Adrenal gland (tissue), 12 donors: ENCODE data around the gene IL1RAPL2. TPM values are rescaled to one million over a fixed set of nuclear protein-coding genes. Genes with fewer than 3 reads are reported as not detected.

ENCODE experiments used
- DNase-seq, 7 donors: peaks; one replicate each; pipeline ENCODE4 v3.0.0-alpha.2; 2019 to 2020
- H3K27ac ChIP-seq, 5 donors: fragments of 200-600 bp; sonication (generic) in 4 of 5; 1 replicate in 3 of 5; 2 replicates in 2 of 5; pipeline versions ENCODE4 v1.5.1 to v1.8.0; 2016 to 2020; ENCODE audit warnings: mild to moderate bottlenecking in 1 of 5
- H3K27me3 ChIP-seq: fragments of 200-600 bp; 2 replicates; pipeline ENCODE4 v1.8.0; 2021
- H3K36me3 ChIP-seq, 2 donors: fragments of 200-600 bp; replicated peaks in 1 of 2; 1 replicate in 1 of 2; 2 replicates in 1 of 2; pipeline versions ENCODE4 v1.5.1 to v1.8.0; 2018 to 2022
- H3K4me1 ChIP-seq, 2 donors: fragments of 200-600 bp; replicated peaks in 1 of 2; 1 replicate in 1 of 2; 2 replicates in 1 of 2; pipeline versions ENCODE4 v1.5.1 to v1.8.0; 2018 to 2021
- H3K4me3 ChIP-seq, 4 donors: fragments of 200-600 bp; sonication (generic) in 3 of 4; one replicate each; pipeline ENCODE4 v1.5.1; 2016 to 2018
- H3K9me3 ChIP-seq, 3 donors: fragments of 200-600 bp; sonication (generic) in 1 of 3; replicated peaks in 1 of 3; 1 replicate in 2 of 3; 2 replicates in 1 of 3; pipeline versions ENCODE4 v1.5.1 to v1.8.0; 2016 to 2021
- POLR2A ChIP-seq, 2 donors: fragments of 450-650 bp; IDR thresholded peaks; one replicate each; pipeline ENCODE4 v1.6.1; 2017; ENCODE audit warnings: antibody characterized with exemption in 2 of 2, mild to moderate bottlenecking in 2 of 2, moderate library complexity in 1 of 2
- WGBS, 4 donors: extraction: QIAGEN DNeasy Blood & Tissue Kit in 2 of 4; methylation state at CpG; one replicate each; pipeline versions ENCODE4 v1.1.5 to v1.1.7; 2013 to 2017; 5-methylcytosine and 5-hydroxymethylcytosine counted together
- intact Hi-C, 2 donors: fragments of 100-400 bp; cut with DNase I; formaldehyde crosslinking; loops; one replicate each; pipeline versions ENCODE4 v1.14.1 to v1.15.0; 2022 to 2023
- polyA plus RNA-seq, 3 donors: library from polyadenylated mRNA; stranded (reverse); fragments of 200-250 nt in 2 of 3; fragments of 350-450 nt in 1 of 3; fragmentation: Illumina TruSeq in 1 of 3; extraction: RNeasy Lipid Tissue Mini Kit (QIAGEN cat#74804) in 1 of 3; gene quantifications; one replicate each; pipeline ENCODE4 v1.2.3, GENCODE V29; 2013 to 2014
- total RNA-seq, 9 donors: library from RNA; depleted of rRNA in 4 of 9; stranded (reverse); fragments of >200 nt in 4 of 9; fragments of 120-200 nt in 1 of 9; fragmentation: NEBNext Ultra II Directional in 1 of 9; extraction: Animal tissue kit (Norgen Biotek cat#: 25700) in 1 of 9; gene quantifications; one replicate each; pipeline versions ENCODE4 v1.1.0 to v1.2.4, GENCODE V29; 2013 to 2023
- TF ChIP-seq, protein P1 (sequence below), 6 experiments: fragments of 450-650 bp in 4 of 6; fragments of 200-600 bp in 2 of 6; sonication (generic) in 1 of 6; IDR thresholded peaks; 1 replicate in 5 of 6; 2 replicates in 1 of 6; pipeline versions ENCODE4 v1.5.1 to v1.8.0; 2016 to 2021; ENCODE audit warnings: antibody characterized with exemption in 6 of 6, mild to moderate bottlenecking in 2 of 6, moderate library complexity in 1 of 6
- donor health status: healthy with polysubstance abuse.
- donor health status: Bipolar disorder and iron deficiency.
- donor health status: DM: yes; HTN: yes; CAD: no.
- donor health status: DM: no; HTN: no; CAD: no.
- donor health status: DM: no; HTN: no; CAD: no.
- donor health status: DM: yes; HTN: yes; CAD: no.

Gene IL1RAPL2
- total and polyA plus RNA-seq, 12 donors = 0.27 to 8.4 (median 0.64) TPM; not detected in 5

DNA sequence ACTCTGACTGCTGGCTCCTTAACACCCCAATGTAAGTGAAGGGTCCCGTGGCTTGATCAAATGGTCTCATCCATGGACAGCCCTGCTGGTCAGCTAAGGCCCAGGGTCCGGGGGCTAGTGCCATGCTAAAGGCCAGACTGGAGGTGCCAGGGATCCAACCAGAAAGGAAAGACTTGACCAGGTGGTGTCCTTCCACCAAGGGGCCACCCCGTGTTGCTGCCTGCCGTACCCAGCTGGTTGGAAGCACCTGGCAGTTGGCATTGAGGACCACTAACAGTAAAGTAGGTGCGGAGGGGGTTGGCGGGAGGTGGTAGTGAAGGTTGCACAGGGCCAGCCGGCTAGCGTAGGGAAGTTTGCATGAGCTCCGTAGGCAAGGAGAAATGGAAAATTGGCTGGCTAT, 1.7 kb upstream of the IL1RAPL2 start:
- no peaks in the 10 kb centered on the region for H3K36me3 ChIP-seq
- H3K4me3 ChIP-seq = no peak overlapping the region
- H3K4me1 ChIP-seq = no peaks in the 10 kb centered on the region
- no peak for TF ChIP-seq POLR2A (IDR thresholded peaks at IDR 0.05)
- TF ChIP-seq, protein P1, sequence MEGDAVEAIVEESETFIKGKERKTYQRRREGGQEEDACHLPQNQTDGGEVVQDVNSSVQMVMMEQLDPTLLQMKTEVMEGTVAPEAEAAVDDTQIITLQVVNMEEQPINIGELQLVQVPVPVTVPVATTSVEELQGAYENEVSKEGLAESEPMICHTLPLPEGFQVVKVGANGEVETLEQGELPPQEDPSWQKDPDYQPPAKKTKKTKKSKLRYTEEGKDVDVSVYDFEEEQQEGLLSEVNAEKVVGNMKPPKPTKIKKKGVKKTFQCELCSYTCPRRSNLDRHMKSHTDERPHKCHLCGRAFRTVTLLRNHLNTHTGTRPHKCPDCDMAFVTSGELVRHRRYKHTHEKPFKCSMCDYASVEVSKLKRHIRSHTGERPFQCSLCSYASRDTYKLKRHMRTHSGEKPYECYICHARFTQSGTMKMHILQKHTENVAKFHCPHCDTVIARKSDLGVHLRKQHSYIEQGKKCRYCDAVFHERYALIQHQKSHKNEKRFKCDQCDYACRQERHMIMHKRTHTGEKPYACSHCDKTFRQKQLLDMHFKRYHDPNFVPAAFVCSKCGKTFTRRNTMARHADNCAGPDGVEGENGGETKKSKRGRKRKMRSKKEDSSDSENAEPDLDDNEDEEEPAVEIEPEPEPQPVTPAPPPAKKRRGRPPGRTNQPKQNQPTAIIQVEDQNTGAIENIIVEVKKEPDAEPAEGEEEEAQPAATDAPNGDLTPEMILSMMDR (IDR thresholded peaks at IDR 0.05) = no peak
- 49 to 72% (median 59%) methylated on average over 7 to 9 of the region's 9 CpGs for WGBS, 4 donors
- peaks cover 54% of the 10 kb centered on the region for H3K27me3 ChIP-seq
- no peaks in the 10 kb centered on the region for H3K9me3 ChIP-seq
- intact Hi-C loops = no loop called here
- DNase-seq = no peak
- H3K27ac ChIP-seq = no peak overlapping the region

DNA sequence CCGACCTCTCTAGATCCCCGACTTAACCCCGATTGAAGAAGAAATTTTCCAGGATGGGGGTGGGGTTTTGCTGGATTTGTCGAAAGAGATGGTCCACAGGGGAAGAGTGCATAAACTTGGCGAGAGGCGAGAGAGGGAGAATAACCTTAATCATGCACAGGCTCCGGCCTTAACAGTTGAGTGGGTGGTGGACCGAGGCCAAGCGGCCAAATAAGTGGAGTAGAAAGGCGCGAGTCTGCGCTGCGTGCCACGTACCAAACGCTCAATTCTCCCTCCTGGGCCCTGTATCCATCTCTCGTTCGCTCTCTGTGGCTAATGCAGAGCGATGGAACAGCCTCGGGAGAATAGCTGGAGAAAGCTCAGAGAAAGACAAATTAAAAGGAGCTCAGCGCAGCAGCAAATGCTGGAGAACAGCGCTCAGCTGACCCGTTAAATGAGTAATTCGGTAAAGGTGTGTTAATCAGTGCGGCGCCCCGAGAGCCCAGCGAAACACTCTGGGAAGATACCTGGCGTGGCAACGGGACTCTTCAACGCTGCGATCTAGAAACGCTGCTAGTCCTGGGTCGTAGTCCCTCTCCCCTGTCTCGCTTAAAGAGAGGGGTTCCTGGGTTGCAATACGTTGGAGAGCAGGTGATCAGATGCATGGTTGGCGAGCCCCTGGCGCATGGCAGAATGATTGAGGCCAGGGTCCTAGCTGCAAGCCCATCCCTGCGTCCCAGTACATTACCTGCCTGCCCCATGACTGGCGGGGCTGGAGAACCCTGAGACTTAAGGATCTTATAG, 887 bp upstream of the IL1RAPL2 start:
- TF ChIP-seq, protein P1 (IDR thresholded peaks at IDR 0.05) = no peak
- no peak for TF ChIP-seq POLR2A (IDR thresholded peaks at IDR 0.05)
- no peaks in the 10 kb centered on the region for H3K9me3 ChIP-seq
- intact Hi-C loops = no loop called here
- H3K36me3 ChIP-seq = no peaks in the 10 kb centered on the region
- DNase-seq = no peak
- H3K4me3 ChIP-seq = no peak overlapping the region
- no peaks in the 10 kb centered on the region for H3K4me1 ChIP-seq
- WGBS, 4 donors = 7 to 47% (median 23%) methylated on average over 26 to 39 of the region's 39 CpGs
- no peak overlapping the region for H3K27ac ChIP-seq
- peaks cover 56% of the 10 kb centered on the region for H3K27me3 ChIP-seq

DNA sequence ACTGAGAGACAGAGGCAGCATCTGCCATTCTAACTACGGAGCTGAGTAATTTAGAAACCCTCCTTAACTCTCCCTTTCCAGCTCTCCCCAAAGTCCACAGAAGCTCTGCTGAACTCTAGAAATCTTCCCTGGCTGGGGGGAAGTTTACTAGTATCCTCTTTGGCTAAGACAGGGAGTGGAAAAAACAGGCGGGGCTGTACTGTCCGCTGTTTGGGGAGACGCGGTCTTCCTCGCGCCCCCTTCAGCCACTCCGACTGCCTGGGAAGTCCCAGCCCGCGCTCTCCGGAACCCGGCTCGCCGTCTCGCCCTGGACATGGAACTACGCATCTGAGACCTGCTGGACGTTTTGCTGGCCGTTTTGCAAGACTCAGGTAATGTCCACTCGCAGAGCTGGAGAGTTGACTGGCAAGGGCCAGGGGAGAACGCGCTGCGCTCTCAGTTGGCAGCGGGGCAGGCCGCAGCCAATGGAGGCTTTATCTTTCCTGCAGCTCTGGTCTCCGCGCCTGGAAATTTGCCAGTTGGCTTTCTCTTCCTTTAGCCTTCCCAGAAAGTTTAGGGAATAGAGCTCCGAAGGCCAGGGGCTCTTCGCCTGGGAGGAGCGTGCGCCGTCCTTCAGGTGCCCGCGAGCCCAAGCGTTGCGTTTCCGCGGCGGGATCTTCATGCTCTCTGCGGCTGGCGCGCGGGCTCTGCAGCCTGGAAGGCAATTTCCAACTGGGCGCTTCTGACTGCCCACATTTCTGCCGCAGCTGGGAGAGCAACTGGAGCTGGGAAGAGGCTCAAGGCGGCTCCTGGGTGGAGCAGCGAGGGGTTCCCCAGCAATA, 892 bp downstream of the IL1RAPL2 start:
- no peak overlapping the region for H3K4me3 ChIP-seq
- H3K9me3 ChIP-seq = no peaks in the 10 kb centered on the region
- TF ChIP-seq, protein P1 (IDR thresholded peaks at IDR 0.05) = no peak
- no peak for TF ChIP-seq POLR2A (IDR thresholded peaks at IDR 0.05)
- H3K4me1 ChIP-seq = no peaks in the 10 kb centered on the region
- intact Hi-C loops = no loop called here
- no peak overlapping the region for H3K27ac ChIP-seq
- no peaks in the 10 kb centered on the region for H3K36me3 ChIP-seq
- 1 to 24% (median 21%) methylated on average over 22 to 46 of the region's 46 CpGs; no CpG with 5 or more reads in 1 of the 4 donors for WGBS, 4 donors
- DNase-seq = no peak
- H3K27me3 ChIP-seq = peaks cover 52% of the 10 kb centered on the region

DNA sequence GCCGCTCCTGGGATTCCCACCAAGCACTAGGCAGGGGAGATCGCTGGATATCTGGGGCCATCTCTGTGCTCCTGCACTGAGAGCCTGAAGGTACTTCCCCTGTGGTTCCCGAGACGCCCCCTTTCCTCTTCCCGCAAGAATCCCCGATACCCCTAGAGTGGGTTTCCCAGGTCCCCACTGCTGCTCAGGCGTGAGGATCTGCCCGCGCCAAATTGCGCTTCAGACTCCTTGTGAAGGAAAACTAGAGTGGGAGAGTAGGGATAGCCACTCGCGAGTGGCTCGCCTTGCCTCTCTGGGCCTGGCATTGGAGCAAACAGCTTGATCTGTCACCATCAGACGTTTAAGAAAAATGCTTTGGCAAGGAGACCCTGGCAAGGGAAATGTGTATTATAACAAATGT, 1.5 kb downstream of the IL1RAPL2 start:
- no peaks in the 10 kb centered on the region for H3K36me3 ChIP-seq
- no peak overlapping the region for H3K27ac ChIP-seq
- intact Hi-C loops = no loop called here
- no peaks in the 10 kb centered on the region for H3K4me1 ChIP-seq
- WGBS, 4 donors = 0 to 38% (median 20%) methylated on average over 4 to 14 of the region's 14 CpGs
- no peaks in the 10 kb centered on the region for H3K9me3 ChIP-seq
- DNase-seq = no peak
- TF ChIP-seq POLR2A (IDR thresholded peaks at IDR 0.05) = no peak
- TF ChIP-seq, protein P1 (IDR thresholded peaks at IDR 0.05) = no peak
- H3K4me3 ChIP-seq = no peak overlapping the region
- peaks cover 46% of the 10 kb centered on the region for H3K27me3 ChIP-seq
